Cortex of kidney (tissue), 1 donor: ENCODE results near the gene ANK2.

Source experiments
- DNase-seq: peaks from one replicate; lab custom pipeline; 2025; lab: John Stamatoyannopoulos, UW

The ANK2 gene

GRCh38 chr4:113290666-113291065 lies 241.2 kb downstream of the ANK2 start:
- no peak for DNase-seq

GRCh38 chr4:113292371-113293042 lies 243.1 kb downstream of the ANK2 start:
- DNase-seq: no peak

GRCh38 chr4:113293043-113293560 lies 243.6 kb downstream of the ANK2 start:
- DNase-seq: no peak

GRCh38 chr4:113293674-113294073 lies 244.2 kb downstream of the ANK2 start:
- DNase-seq: no peak

GRCh38 chr4:113294908-113295307 lies 245.5 kb downstream of the ANK2 start:
- no peak for DNase-seq

GRCh38 chr4:113300471-113300928 lies 251.0 kb downstream of the ANK2 start:
- no peak for DNase-seq

GRCh38 chr4:113302051-113302450 lies 252.6 kb downstream of the ANK2 start:
- DNase-seq: no peak

GRCh38 chr4:113303315-113303714 lies 253.9 kb downstream of the ANK2 start:
- DNase-seq: no peak

GRCh38 chr4:113311047-113311446 lies 261.6 kb downstream of the ANK2 start:
- DNase-seq: no peak

GRCh38 chr4:113312529-113312928 lies 263.1 kb downstream of the ANK2 start:
- DNase-seq: no peak

- DNase-seq: no peak
These were observed 265.0 kb downstream of the ANK2 start for GRCh38 chr4:113314426-113314825.

GRCh38 chr4:113316879-113317278 lies 267.4 kb downstream of the ANK2 start:
- DNase-seq: no peak

GRCh38 chr4:113317523-113317922 lies 268.1 kb downstream of the ANK2 start:
- DNase-seq: no peak

GRCh38 chr4:113322736-113323135 lies 273.3 kb downstream of the ANK2 start:
- DNase-seq: no peak

- DNase-seq: no peak
These were observed 276.6 kb downstream of the ANK2 start for GRCh38 chr4:113325876-113326615.

- no peak for DNase-seq
These were observed 278.0 kb downstream of the ANK2 start for GRCh38 chr4:113327494-113327893.

- DNase-seq: no peak
These were observed 279.1 kb downstream of the ANK2 start for GRCh38 chr4:113328514-113328913.

- no peak for DNase-seq
These were observed 280.7 kb downstream of the ANK2 start for GRCh38 chr4:113330200-113330599.

GRCh38 chr4:113331811-113332210 lies 282.4 kb downstream of the ANK2 start:
- DNase-seq: no peak

- DNase-seq: no peak
These were observed 283.2 kb downstream of the ANK2 start for GRCh38 chr4:113332701-113333100.

- DNase-seq: no peak
These were observed 286.3 kb downstream of the ANK2 start for GRCh38 chr4:113335746-113336145.

GRCh38 chr4:113336556-113336955 lies 287.1 kb downstream of the ANK2 start:
- DNase-seq: no peak

- DNase-seq: no peak
These were observed 290.0 kb downstream of the ANK2 start for GRCh38 chr4:113339430-113339813.
